Activated CD4-positive, alpha-beta T cell treated with anti-CD3 and anti-CD28 coated beads, Interleukin-2, Interleukin-6, amounts not matched to agents 100 ng/mL and 50 ng/mL, durations not matched to agents 16 hours and 8 hours (primary cell): Measurements from ENCODE around the gene SYNE4.
"Not testable (repeated sequence)": the region's sequence is repeated elsewhere in the genome, so short reads cannot be mapped to it uniquely, and the experiment has no call there.

Experiments
- DNase-seq: peaks from one replicate; pipeline ENCODE4 v3.0.0-alpha.2; 2020

SYNE4 gene

GRCh38 chr19:36008336-36008978 lies at the start of gene SYNE4:
TSS of gene SYNE4 (minus strand) at chr19:36008813. CDS start at chr19:36008681, 132 bp downstream.
- DNase-seq, result no peak

- peak; percentile 97 for DNase-seq
These were observed 46.4 kb upstream of the SYNE4 start, which contains the start of gene WDR62 for GRCh38 chr19:36054733-36055686. TSS of gene WDR62 (plus strand) at chr19:36054897. CDS start at chr19:36054972, 75 bp downstream.

GRCh38 chr19:36054119-36054732 lies 45.6 kb upstream of the SYNE4 start, which contains the start of gene THAP8:
TSS of gene THAP8 (minus strand) at chr19:36054285. CDS start at chr19:36054217, 68 bp downstream.
- peak; percentile 100 for DNase-seq

- DNase-seq, result no peak
These were observed 43.0 kb upstream of the SYNE4 start for GRCh38 chr19:36051637-36052036.

- no peak for DNase-seq
These were observed 42.6 kb upstream of the SYNE4 start for GRCh38 chr19:36051236-36051635.

- DNase-seq, result no peak
These were observed 40.6 kb upstream of the SYNE4 start for GRCh38 chr19:36049080-36049698.

- DNase-seq, result no peak
These were observed 39.2 kb upstream of the SYNE4 start for GRCh38 chr19:36047835-36048234.

GRCh38 chr19:36046443-36047050 lies 37.9 kb upstream of the SYNE4 start:
- DNase-seq, result no peak

GRCh38 chr19:36043952-36044351 lies 35.3 kb upstream of the SYNE4 start:
- DNase-seq, result no peak

- DNase-seq, result no peak
These were observed 33.2 kb upstream of the SYNE4 start for GRCh38 chr19:36041831-36042230.

GRCh38 chr19:36041092-36041491 lies 32.5 kb upstream of the SYNE4 start:
- DNase-seq, result not testable (repeated sequence)

- no peak for DNase-seq
These were observed 31.9 kb upstream of the SYNE4 start for GRCh38 chr19:36040495-36040894.

GRCh38 chr19:36032251-36033104 lies 23.9 kb upstream of the SYNE4 start, which contains the start of gene CLIP3:
TSS of gene CLIP3 (minus strand) at chr19:36032873. CDS start at chr19:36032357, 516 bp downstream.
- DNase-seq, result peak; percentile 38

GRCh38 chr19:36031308-36031707 lies 22.7 kb upstream of the SYNE4 start:
- no peak for DNase-seq

- no peak for DNase-seq
These were observed 21.9 kb upstream of the SYNE4 start for GRCh38 chr19:36030264-36031148.

- DNase-seq, result no peak
These were observed 19.9 kb upstream of the SYNE4 start for GRCh38 chr19:36028313-36029041.

GRCh38 chr19:36027696-36028095 lies 19.1 kb upstream of the SYNE4 start:
- no peak for DNase-seq

- DNase-seq, result no peak
These were observed 17.7 kb upstream of the SYNE4 start for GRCh38 chr19:36026091-36026876.

- no peak for DNase-seq
These were observed 16.9 kb upstream of the SYNE4 start for GRCh38 chr19:36025541-36025940.
